Motor neuron (in vitro differentiated cells): ENCODE data around the gene TANGO2. TPM values are rescaled to one million over a fixed set of nuclear protein-coding genes. Genes with fewer than 3 reads are reported as not detected.

Source experiments
- ATAC-seq, 8 experiments: fragments of 200-7000 bp; cut with Tn5 transposase; replicated peaks in 6 of 8; 2 replicates each; pipeline ENCODE4 v1.8.0; 2021; ENCODE audit warnings: mild to moderate bottlenecking in 8 of 8, moderate library complexity in 8 of 8
- H3K27ac ChIP-seq, 2 donors: fragments of 250-450 bp; sonication (Bioruptor Pico); 2 replicates each; pipeline ENCODE4 v1.9.0; 2021; ENCODE audit warnings: antibody characterized with exemption in 2 of 2, mild to moderate bottlenecking in 2 of 2, moderate library complexity in 1 of 2
- H3K4me1 ChIP-seq, 2 donors: fragments of 250-450 bp; sonication (Bioruptor Pico); replicated peaks in 1 of 2; 2 replicates each; pipeline ENCODE4 v1.6.1; 2021; ENCODE audit warnings: antibody characterized with exemption in 2 of 2, mild to moderate bottlenecking in 2 of 2, moderate library complexity in 1 of 2
- H3K4me3 ChIP-seq, 5 donors: fragments of 250-450 bp; sonication (Bioruptor Pico); 2 replicates each; pipeline ENCODE4 v1.9.0; 2021; ENCODE audit warnings: antibody characterized with exemption in 5 of 5, mild to moderate bottlenecking in 5 of 5, moderate library complexity in 4 of 5
- WGBS, 10 experiments: fragments of 450-650 bp; shearing (Covaris generic); methylation state at CpG; one replicate each; pipeline ENCODE4 v1.0.0; 2022; 5-methylcytosine and 5-hydroxymethylcytosine counted together
- in situ Hi-C, 9 experiments: fragments of 400-800 bp; cut with MboI; loops; one replicate each; pipeline ENCODE4 v1.15.0; 2021; ENCODE audit warnings: low sequenced_read_pairs in 9 of 9, low pct_unique_long_range_greater_than_20kb in 2 of 9; ENCODE audit not compliant: unreplicated experiment in 9 of 9
- total RNA-seq, 8 experiments: library from RNA; unstranded; fragments of 300-600 nt; gene quantifications; 2 replicates each; pipeline versions ENCODE4 v1.2.3 to v1.2.4, GENCODE V29; 2022

TANGO2 gene
- total RNA-seq, 8 experiments from 2014 or later = 5.4 to 36.3 (median 14.5) TPM

- in situ Hi-C loops = loop anchor here in 1 of 9 experiments (25.0 kb wide), 1 partner anchor 108 kb away; the partner anchor contains the start of gene ZDHHC8
- no peak for ATAC-seq
- WGBS, 10 experiments = 75 to 100% (median 94%) methylated on average over 2 to 8 of the region's 9 CpGs; no CpG with 5 or more reads in 4 of the 10 experiments
- Histone ChIP-seq H3K4me1 (peaks cover under 1% of the 10 kb centered on the region in 2 donors), H3K4me3 (no peak overlapping the region), H3K27ac (no peak overlapping the region)
These were observed 8.8 kb downstream of the TANGO2 start for GRCh38 chr22:20029550-20030225.

DNA sequence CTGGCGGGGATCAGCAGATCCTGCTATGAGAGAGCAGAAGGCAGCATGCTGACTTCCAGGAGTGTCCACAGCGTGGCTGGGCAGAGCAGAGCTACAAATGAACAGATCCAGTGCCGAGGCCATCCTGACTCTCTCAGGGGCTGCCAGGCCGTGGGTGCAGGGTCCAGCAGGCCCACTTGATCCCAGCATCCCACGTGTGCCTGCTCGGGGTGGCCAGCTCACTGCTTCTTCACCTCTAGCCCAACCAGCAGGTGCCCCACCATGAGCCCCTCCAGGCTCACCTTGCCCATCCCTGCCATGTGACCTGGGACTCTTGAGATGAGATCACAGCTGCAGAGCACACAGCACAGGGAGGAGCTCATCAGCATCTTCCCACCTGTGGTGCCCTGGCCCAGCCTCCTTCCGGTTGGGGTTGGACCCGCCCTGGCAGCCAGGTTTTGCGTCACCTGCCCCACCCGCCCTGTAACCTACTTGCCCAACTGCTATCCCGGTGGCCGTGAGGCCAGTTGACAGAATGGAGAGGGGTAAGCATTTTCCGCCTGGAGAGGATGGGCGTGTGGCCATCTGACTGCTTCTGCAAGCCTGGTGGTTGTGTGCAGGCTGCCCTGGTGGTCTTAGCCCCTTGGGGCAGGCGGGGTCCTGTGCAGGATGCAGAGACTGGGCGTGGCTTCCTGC is 11.0 kb downstream of the TANGO2 start:
- Histone ChIP-seq H3K27ac (no peak overlapping the region), H3K4me3 (no peak overlapping the region), H3K4me1 (no peaks in the 10 kb centered on the region)
- WGBS, 10 experiments = 60 to 100% (median 92%) methylated on average over 1 to 3 of the region's 16 CpGs; no CpG with 5 or more reads in 5 of the 10 experiments
- in situ Hi-C loops = loop anchor here in 1 of 9 experiments (25.0 kb wide), 1 partner anchor 105 kb away; the partner anchor contains the start of gene ZDHHC8
- no peak for ATAC-seq

GRCh38 chr22:20032407-20032991 is 11.6 kb downstream of the TANGO2 start:
- 90 to 100% (median 100%) methylated on average over 1 to 4 of the region's 7 CpGs; no CpG with 5 or more reads in 7 of the 10 experiments for WGBS, 10 experiments
- H3K4me1 ChIP-seq = no peaks in the 10 kb centered on the region
- in situ Hi-C loops = loop anchor here in 1 of 9 experiments (25.0 kb wide), 1 partner anchor 105 kb away; the partner anchor contains the start of gene ZDHHC8
- H3K27ac ChIP-seq = no peak overlapping the region
- no peak for ATAC-seq
- no peak overlapping the region for H3K4me3 ChIP-seq

DNA sequence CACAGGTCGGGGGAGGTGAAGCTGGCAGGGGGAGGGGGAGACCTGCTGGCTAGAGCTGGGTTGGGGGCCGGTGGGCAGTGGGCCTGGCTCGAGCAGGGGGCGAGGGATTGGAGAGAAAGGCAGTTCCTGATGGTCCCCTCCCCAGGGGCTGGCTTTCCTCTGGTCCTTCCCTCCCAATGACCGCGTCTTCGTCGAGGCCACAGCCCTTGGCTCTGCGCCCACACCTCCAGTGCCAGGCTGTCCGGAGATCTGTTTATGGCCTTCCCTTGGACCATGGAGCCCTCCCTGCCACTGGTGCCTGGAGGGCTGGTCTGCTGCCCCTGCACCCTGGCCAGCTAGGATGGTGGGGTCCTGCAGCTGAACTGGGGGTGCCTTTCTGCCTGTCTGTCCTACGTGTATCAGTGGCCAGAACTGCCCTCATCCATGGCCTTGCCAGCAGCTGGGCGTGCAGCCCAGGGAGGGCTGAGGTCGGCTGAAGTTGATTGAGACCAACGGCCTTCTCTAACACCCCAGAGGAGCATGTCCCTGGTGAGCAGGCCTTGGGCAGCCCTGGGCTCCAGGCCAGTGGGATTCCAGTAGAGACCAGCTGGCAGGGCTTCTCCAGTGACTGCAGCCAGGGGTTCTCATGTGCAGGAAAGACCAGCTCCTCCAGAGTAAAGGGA is 12.3 kb downstream of the TANGO2 start:
- no peak overlapping the region for H3K27ac ChIP-seq
- ATAC-seq = no peak
- in situ Hi-C loops = loop anchor here in 1 of 9 experiments (25.0 kb wide), 1 partner anchor 104 kb away; the partner anchor contains the start of gene ZDHHC8
- peaks cover 0 to 3% of the 10 kb centered on the region in 2 donors for H3K4me1 ChIP-seq
- WGBS, 10 experiments = no CpG with 5 or more reads among the region's 14 CpGs
- no peak overlapping the region for H3K4me3 ChIP-seq

DNA sequence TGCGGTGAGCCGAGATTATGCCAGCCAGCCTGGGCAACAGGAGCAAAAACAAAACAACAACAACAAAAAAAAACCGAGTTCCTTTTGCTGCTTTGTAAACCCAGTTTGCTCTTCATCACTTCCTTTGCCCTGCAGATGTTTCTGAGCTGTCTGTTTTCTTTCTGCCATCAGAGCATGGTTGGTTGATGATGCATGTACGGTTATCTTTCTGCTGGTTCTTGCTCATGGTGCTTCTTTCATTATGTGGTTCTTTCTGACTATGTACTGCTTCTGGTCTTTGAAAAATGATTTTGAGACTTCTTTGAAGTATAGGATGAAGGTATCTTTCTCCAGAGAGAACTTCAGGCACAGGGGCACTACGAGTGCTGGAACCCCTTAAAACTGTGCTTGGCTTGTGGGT is 13.2 kb downstream of the TANGO2 start:
- in situ Hi-C loops = loop anchor here in 1 of 9 experiments (25.0 kb wide), 1 partner anchor 103 kb away; the partner anchor contains the start of gene ZDHHC8
- 0 to 83% (median 74%) methylated on average over 1 to 5 of the region's 5 CpGs; no CpG with 5 or more reads in 3 of the 10 experiments for WGBS, 10 experiments
- H3K4me1 ChIP-seq = peaks cover 0 to 5% of the 10 kb centered on the region in 2 donors
- ATAC-seq = no peak
- H3K4me3 ChIP-seq = no peak overlapping the region
- no peak overlapping the region for H3K27ac ChIP-seq

DNA sequence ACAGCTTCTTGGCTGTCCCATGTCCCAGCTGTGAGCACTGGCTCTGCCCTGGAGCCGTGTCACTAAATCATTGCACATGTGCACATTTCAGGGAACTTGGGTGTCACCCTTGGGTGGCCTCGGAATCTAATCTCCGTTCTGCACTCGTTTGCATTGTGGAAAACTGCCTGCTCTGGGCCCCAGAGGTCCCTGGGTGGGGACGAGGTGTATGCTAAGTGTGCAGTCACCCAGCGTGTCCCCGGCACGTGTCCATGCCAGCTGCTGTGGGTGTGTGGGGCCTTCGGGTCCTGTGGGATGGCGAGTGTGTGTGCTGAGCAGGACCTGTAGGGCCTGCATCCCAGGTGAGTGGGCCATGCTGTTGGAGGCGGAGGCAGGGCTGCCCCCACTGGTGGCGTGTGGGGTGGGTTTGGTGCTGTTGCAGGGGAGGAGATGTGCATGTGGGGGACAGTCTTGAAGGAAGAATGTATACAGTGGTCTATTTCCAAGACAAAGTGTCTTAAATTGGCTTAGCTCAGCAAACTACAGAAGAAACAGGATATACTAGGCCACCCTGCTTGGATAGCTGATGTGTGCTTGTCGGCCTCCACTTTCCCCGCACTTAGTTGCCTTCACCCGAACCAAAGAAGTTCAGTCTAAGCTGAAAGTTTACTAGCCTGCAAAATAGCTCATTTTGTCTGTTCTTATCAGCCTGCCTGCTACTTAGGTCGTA is 14.6 kb downstream of the TANGO2 start:
- peak overlapping the region in 1 of 2 donors; percentile 37 for H3K27ac ChIP-seq
- in situ Hi-C loops = loop anchor here in 1 of 9 experiments (25.0 kb wide), 1 partner anchor 102 kb away; the partner anchor contains the start of gene ZDHHC8
- ATAC-seq = peak in 3 of 8 experiments; percentile 64 to 80 (median 67)
- H3K4me1 ChIP-seq = peaks cover 0 to 5% of the 10 kb centered on the region in 2 donors
- H3K4me3 ChIP-seq = no peak overlapping the region
- WGBS, 10 experiments = 47 to 100% (median 83%) methylated on average over 1 to 5 of the region's 16 CpGs; no CpG with 5 or more reads in 2 of the 10 experiments

DNA sequence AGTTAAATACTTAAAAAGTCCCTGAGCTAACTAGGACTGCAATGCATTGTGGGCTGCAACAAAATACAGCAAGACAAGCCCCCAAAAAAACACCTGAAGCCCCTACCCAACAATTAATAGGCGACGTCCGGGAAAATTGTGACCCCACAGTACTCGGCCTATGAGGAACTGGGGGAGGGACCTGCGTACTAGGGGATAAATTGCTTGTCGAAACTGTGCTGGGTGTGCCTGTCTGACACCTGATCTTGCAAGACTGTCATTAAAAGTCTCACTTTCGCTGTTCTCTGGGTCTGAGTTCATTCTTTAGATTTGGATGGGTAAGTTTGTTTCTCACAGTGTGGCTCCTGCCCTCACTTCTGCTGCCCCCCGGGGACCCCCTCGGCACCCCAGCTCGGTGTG is 15.2 kb downstream of the TANGO2 start:
- Histone ChIP-seq H3K27ac (no peak overlapping the region), H3K4me3 (no peak overlapping the region), H3K4me1 (peaks cover 0 to 5% of the 10 kb centered on the region in 2 donors)
- 80 to 100% (median 90%) methylated on average over 1 to 10 of the region's 10 CpGs; no CpG with 5 or more reads in 2 of the 10 experiments for WGBS, 10 experiments
- no peak for ATAC-seq
- in situ Hi-C loops = loop anchor here in 1 of 9 experiments (25.0 kb wide), 1 partner anchor 101 kb away; the partner anchor contains the start of gene ZDHHC8

DNA sequence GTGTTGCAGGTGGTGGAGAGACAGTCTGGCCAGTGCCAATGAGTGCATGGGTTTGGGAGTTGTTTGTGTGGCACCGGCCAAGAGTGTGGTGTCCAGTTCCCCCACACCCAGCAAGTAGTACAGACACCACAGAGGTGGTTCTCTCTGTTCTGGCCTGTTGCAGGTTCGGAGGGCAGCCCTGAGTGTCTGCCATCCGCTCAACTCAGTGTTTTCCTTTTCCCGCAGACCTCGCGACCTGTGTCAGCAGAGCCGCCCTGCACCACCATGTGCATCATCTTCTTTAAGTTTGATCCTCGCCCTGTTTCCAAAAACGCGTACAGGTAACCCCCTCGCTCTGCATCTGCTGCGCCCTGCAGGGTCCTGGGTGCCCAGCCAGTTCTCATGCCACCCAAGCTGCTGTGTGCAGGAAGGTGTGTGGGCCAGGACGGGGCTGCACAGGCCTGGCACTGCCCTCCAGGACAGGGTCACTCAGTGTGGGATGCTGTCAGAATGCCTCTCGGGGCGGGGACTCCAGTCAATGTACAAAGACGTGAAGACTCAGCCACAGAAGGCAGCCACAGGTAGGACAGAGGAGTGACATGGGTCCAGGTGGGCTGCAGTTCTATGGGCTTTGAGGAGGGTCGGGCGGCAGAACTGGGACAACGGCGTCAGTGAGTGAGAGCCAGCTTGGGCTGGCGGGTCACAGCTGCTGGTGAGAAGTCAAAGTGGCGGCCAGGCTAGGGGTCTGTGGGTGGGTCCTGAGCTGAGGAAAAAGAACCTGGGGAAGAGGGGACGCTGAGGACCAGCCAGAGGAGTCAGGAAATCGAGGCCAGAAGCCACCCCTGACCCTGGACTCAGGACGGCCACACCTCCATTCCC is 15.9 kb downstream of the TANGO2 start:
- ATAC-seq = no peak
- in situ Hi-C loops = loop anchor here in 1 of 9 experiments (25.0 kb wide), 1 partner anchor 101 kb away; the partner anchor contains the start of gene ZDHHC8
- WGBS, 10 experiments = 80 to 100% (median 85%) methylated on average over 1 to 3 of the region's 25 CpGs; no CpG with 5 or more reads in 6 of the 10 experiments
- no peak overlapping the region for H3K27ac ChIP-seq
- peaks cover 0 to 5% of the 10 kb centered on the region in 2 donors for H3K4me1 ChIP-seq
- no peak overlapping the region for H3K4me3 ChIP-seq

DNA sequence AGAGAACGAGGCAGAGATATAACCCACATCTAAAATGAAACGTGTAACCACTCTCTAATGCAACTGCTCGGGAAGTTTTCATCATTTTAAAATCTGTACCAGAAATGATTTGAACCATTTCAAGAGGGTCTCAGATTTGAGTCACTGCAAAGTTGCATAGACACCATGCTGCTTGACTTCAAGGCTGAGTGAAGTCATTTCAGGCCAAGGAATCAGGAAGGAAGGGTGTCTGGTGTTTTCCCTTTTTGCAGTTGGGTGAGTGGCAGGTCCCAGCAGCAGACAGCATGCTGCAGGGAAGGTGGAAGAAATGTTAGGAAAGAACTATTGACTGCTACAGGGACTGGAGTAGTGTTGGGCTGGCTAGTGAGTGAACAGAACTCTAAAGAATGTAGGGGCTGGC is 16.5 kb downstream of the TANGO2 start:
- Histone ChIP-seq H3K27ac (no peak overlapping the region), H3K4me3 (no peak overlapping the region), H3K4me1 (peaks cover 0 to 5% of the 10 kb centered on the region in 2 donors)
- no peak for ATAC-seq
- WGBS, 10 experiments = 84 to 94% (median 86%) methylated on average over 2 to 3 of the region's 3 CpGs; no CpG with 5 or more reads in 7 of the 10 experiments
- in situ Hi-C loops = loop anchor here in 1 of 9 experiments (25.0 kb wide), 1 partner anchor 100 kb away; the partner anchor contains the start of gene ZDHHC8

DNA sequence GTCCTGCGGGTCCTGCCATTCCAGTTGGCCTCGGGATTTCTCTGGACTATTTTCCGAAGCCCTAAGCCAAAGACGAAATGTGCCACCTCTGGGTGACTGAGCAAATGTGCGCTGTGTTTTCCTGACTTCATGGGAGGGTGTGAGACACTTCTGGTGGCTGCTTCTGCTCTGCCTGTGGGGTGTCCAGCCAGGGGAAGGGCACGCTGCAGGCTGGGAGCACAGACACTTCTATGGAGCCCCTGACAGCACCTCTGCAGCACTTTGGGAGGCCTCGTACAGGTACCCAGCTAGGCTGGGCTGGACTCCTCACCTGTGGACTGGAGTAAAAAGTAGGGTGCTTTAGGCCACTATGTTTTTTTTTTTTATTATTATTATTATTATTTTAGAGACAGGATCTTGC is 17.7 kb downstream of the TANGO2 start:
- WGBS, 10 experiments = 60 to 80% (median 78%) methylated on average over 1 to 5 of the region's 7 CpGs; no CpG with 5 or more reads in 7 of the 10 experiments

More for the DNA sequence above, 17.7 kb downstream of the TANGO2 start:
- ATAC-seq = no peak
- Histone ChIP-seq H3K4me3 (no peak overlapping the region), H3K27ac (no peak overlapping the region), H3K4me1 (peaks cover 0 to 5% of the 10 kb centered on the region in 2 donors)
- in situ Hi-C loops = loop anchor here in 1 of 9 experiments (25.0 kb wide), 1 partner anchor 99 kb away; the partner anchor contains the start of gene ZDHHC8
